GM10248 (cell line): Measurements from ENCODE around the gene DPEP3.

Experiments used
- CTCF ChIA-PET: fragments of 300-600 bp; sonication (Branson Sonifier 250); formaldehyde crosslinking; extraction: SDS; loops from one replicate; lab custom pipeline; 2021; ENCODE audit warnings: antibody characterized with exemption; lab: Yijun Ruan, JAX
- POLR2A ChIA-PET: fragments of 350-650 bp; sonication (Branson Sonifier 250); formaldehyde crosslinking; extraction: SDS; loops from one replicate; lab custom pipeline; 2020; ENCODE audit warnings: antibody characterized with exemption; lab: Yijun Ruan, JAX
- DNase-seq: peaks from one replicate; pipeline ENCODE4 v3.0.0; 2012; ENCODE audit errors: extremely low spot score
- CTCF ChIP-seq: IDR thresholded peaks from 2 replicates; pipeline ENCODE4 v1.5.1; 2012; ENCODE audit warnings: mild to moderate bottlenecking, low read depth; ENCODE audit errors: extremely low read depth, missing control alignments, control extremely low read depth

DPEP3 gene

GRCh38 chr16:67934306-67935100 is 45.8 kb downstream of the DPEP3 start:
- TF ChIP-seq CTCF, result no peak
- ChIA-PET CTCF (interaction anchor here (1.1 to 7.0 kb wide), 13 partner anchors 10 to 413 kb away, joined by 3 to 38 read pairs (median 3); no protein-coding TSS in a partner anchor), POLR2A (interaction anchor here (0.6 kb wide), 1 partner anchor 128 kb away, joined by 3 read pairs; the partner anchor contains the start of gene RANBP10)
- no peak for DNase-seq

- CTCF ChIA-PET, result interaction anchor here (1.2 to 7.0 kb wide), 8 partner anchors 9 to 413 kb away, joined by 3 to 38 read pairs (median 5); no protein-coding TSS in a partner anchor
- TF ChIP-seq CTCF, result no peak
- DNase-seq, result no peak
- POLR2A ChIA-PET, result interaction anchor here (0.6 kb wide), 1 partner anchor 128 kb away, joined by 3 read pairs; the partner anchor contains the start of gene RANBP10
These were observed 46.5 kb downstream of the DPEP3 start for GRCh38 chr16:67933805-67934204.

GRCh38 chr16:67932462-67932840 is 47.8 kb downstream of the DPEP3 start:
- TF ChIP-seq CTCF, result no peak
- ChIA-PET POLR2A (no interaction called here), CTCF (interaction anchor here (0.9 to 7.0 kb wide), 6 partner anchors 18 to 260 kb away, joined by 3 to 38 read pairs (median 4); no protein-coding TSS in a partner anchor)
- DNase-seq, result no peak

- TF ChIP-seq CTCF, result no peak
- POLR2A ChIA-PET, result interaction anchor here (0.6 kb wide), 1 partner anchor 417 kb away, joined by 3 read pairs; no protein-coding TSS in a partner anchor
- DNase-seq, result no peak
- CTCF ChIA-PET, result interaction anchor here (0.7 to 7.0 kb wide), 6 partner anchors 10 to 260 kb away, joined by 3 to 38 read pairs (median 3); no protein-coding TSS in a partner anchor
These were observed 48.4 kb downstream of the DPEP3 start, which contains the start of gene CTRL for GRCh38 chr16:67931712-67932461. Gene CTRL (minus strand): TSS chr16:67931862. CDS start chr16:67931852, 10 bp downstream.

- TF ChIP-seq CTCF, result no peak
- POLR2A ChIA-PET, result interaction anchor here (0.6 kb wide), 1 partner anchor 54 kb away, joined by 6 read pairs; no protein-coding TSS in a partner anchor
- CTCF ChIA-PET, result interaction anchor here (1.1 to 7.0 kb wide), 6 partner anchors 34 to 298 kb away, joined by 3 to 54 read pairs (median 16); partner anchors contain the start of gene NRN1L
- no peak for DNase-seq
These were observed 49.6 kb downstream of the DPEP3 start for GRCh38 chr16:67930678-67931211.
